ENCODE measurements around the gene GTF3A. TPM values are rescaled to one million over a fixed set of nuclear protein-coding genes. Genes with fewer than 3 reads are reported as not detected.

GTF3A gene
- total and polyA plus RNA-seq, 2 of the 8 experiments (the other 6 are each of a cell fraction or from before 2014, with no cell fraction given), result 41.6 to 96.5 TPM

GRCh38 chr13:27428160-27428559 is 3.7 kb downstream of the GTF3A start (continued):
- no peak for TF ChIP-seq BRCA1 (IDR thresholded peaks at IDR 0.05; ENCODE audit: low read depth, low read length)
